Trophoblast cell (in vitro differentiated cells and primary cell): ENCODE measurements around the gene HECW1.

Experiments used
- DNase-seq, 2 donors: peaks; one replicate each; pipeline ENCODE4 v3.0.0-alpha.2; 2016
- H2AFZ ChIP-seq: 2 replicates; pipeline ENCODE4 v1.6.1; 2013; ENCODE audit warnings: low read length, moderate library complexity, mild to moderate bottlenecking; ENCODE audit not compliant: insufficient read depth, poor library complexity
- H2AK5ac ChIP-seq: 2 replicates; pipeline ENCODE4 v1.6.1; 2013; ENCODE audit warnings: mild to moderate bottlenecking, low read length
- H2BK120ac ChIP-seq: 2 replicates; pipeline ENCODE4 v1.6.1; 2013; ENCODE audit warnings: low read length, mild to moderate bottlenecking, moderate library complexity; ENCODE audit not compliant: insufficient read depth, poor library complexity
- H2BK12ac ChIP-seq: 2 replicates; pipeline ENCODE4 v1.6.1; 2013; ENCODE audit warnings: mild to moderate bottlenecking, low read length, moderate library complexity
- H2BK5ac ChIP-seq: 2 replicates; pipeline ENCODE4 v1.6.1; 2013; ENCODE audit warnings: low read length, low read depth, moderate library complexity, mild to moderate bottlenecking; ENCODE audit not compliant: poor library complexity
- H3K14ac ChIP-seq: 2 replicates; pipeline ENCODE4 v1.6.1; 2013; ENCODE audit warnings: mild to moderate bottlenecking, low read length
- H3K18ac ChIP-seq: 2 replicates; pipeline ENCODE4 v1.6.1; 2013; ENCODE audit warnings: mild to moderate bottlenecking, low read length
- H3K23ac ChIP-seq: 2 replicates; pipeline ENCODE4 v1.6.1; 2013; ENCODE audit warnings: low read length
- H3K27ac ChIP-seq: 2 replicates; pipeline ENCODE4 v1.5.1; 2013; ENCODE audit warnings: low read depth, mild to moderate bottlenecking, inconsistent platforms, low read length, moderate library complexity
- H3K27me3 ChIP-seq: 2 replicates; pipeline ENCODE4 v1.6.1; 2013; ENCODE audit warnings: inconsistent platforms, mild to moderate bottlenecking, low read length, moderate library complexity; ENCODE audit not compliant: insufficient read depth
- H3K36me3 ChIP-seq, 2 experiments: 1 replicate in 1 of 2; 2 replicates in 1 of 2; pipeline ENCODE4 v1.6.1; 2013; ENCODE audit warnings: low read length in 2 of 2, mild to moderate bottlenecking in 2 of 2, moderate library complexity in 1 of 2; ENCODE audit not compliant: insufficient read depth in 2 of 2, control insufficient read depth in 1 of 2
- H3K4ac ChIP-seq: 2 replicates; pipeline ENCODE4 v1.6.1; 2013; ENCODE audit warnings: low read depth, mild to moderate bottlenecking, low read length, moderate library complexity
- H3K4me1 ChIP-seq, 2 experiments: 1 replicate in 1 of 2; 2 replicates in 1 of 2; pipeline ENCODE4 v1.6.1; 2013; ENCODE audit warnings: low read length in 2 of 2, mild to moderate bottlenecking in 2 of 2, moderate library complexity in 1 of 2; ENCODE audit not compliant: insufficient read depth in 2 of 2, control insufficient read depth in 1 of 2
- H3K4me2 ChIP-seq: 2 replicates; pipeline ENCODE4 v1.6.1; 2013; ENCODE audit warnings: inconsistent platforms, mild to moderate bottlenecking, low read length, moderate library complexity
- H3K4me3 ChIP-seq: 2 replicates; pipeline ENCODE4 v1.5.1; 2013; ENCODE audit warnings: mild to moderate bottlenecking, low read depth, low read length, inconsistent platforms
- H3K79me1 ChIP-seq: one replicate; pipeline ENCODE4 v1.6.1; 2013; ENCODE audit warnings: low read length
- H3K79me2 ChIP-seq: 2 replicates; pipeline ENCODE4 v1.6.1; 2013; ENCODE audit warnings: low read length, mild to moderate bottlenecking; ENCODE audit not compliant: control insufficient read depth, insufficient read depth, poor library complexity
- H3K9ac ChIP-seq: 2 replicates; pipeline ENCODE4 v1.6.1; 2013; ENCODE audit warnings: mild to moderate bottlenecking, low read length
- H3K9me3 ChIP-seq: 2 replicates; pipeline ENCODE4 v1.6.1; 2013; ENCODE audit warnings: low read depth, mild to moderate bottlenecking, control low read depth, inconsistent platforms, low read length; ENCODE audit not compliant: insufficient read depth
- H4K12ac ChIP-seq: 2 replicates; pipeline ENCODE4 v1.6.1; 2013; ENCODE audit warnings: low read depth, mild to moderate bottlenecking, low read length, moderate library complexity
- H4K8ac ChIP-seq: 2 replicates; pipeline ENCODE4 v1.6.1; 2013; ENCODE audit warnings: low read depth, mild to moderate bottlenecking, low read length, moderate library complexity
- H4K91ac ChIP-seq: one replicate; pipeline ENCODE4 v1.6.1; 2013; ENCODE audit warnings: low read depth, mild to moderate bottlenecking, low read length, moderate library complexity
- WGBS: extraction: QIAGEN DNeasy Blood & Tissue Kit; methylation state at CpG from one replicate; pipeline ENCODE4 v1.1.7; 2013; ENCODE audit warnings: missing lambda C conversion rate; ENCODE audit not compliant: insufficient read length, insufficient coverage; ENCODE audit errors: extremely low coverage; 5-methylcytosine and 5-hydroxymethylcytosine counted together

Gene HECW1

GRCh38 chr7:43377196-43377960, 264.9 kb downstream of the HECW1 start:
- no CpG with 5 or more reads among the region's 4 CpGs for WGBS
- H3K36me3 ChIP-seq: no peaks in the 10 kb centered on the region
- peak overlapping the region; percentile 34 for H3K9ac ChIP-seq
- no peaks in the 10 kb centered on the region for H3K79me2 ChIP-seq
- no peak overlapping the region for H3K4me3 ChIP-seq
- H3K4ac ChIP-seq: no peak overlapping the region
- H3K18ac ChIP-seq: no peak overlapping the region
- H2AFZ ChIP-seq: no peak overlapping the region
- H3K27ac ChIP-seq: no peak overlapping the region
- H4K8ac ChIP-seq: no peak overlapping the region
- no peak overlapping the region for H3K23ac ChIP-seq
- no peaks in the 10 kb centered on the region for H3K9me3 ChIP-seq
- H3K4me1 ChIP-seq: no peaks in the 10 kb centered on the region
- no peaks in the 10 kb centered on the region for H3K79me1 ChIP-seq
- DNase-seq: no peak
- H3K27me3 ChIP-seq: no peaks in the 10 kb centered on the region
- H3K4me2 ChIP-seq: no peak overlapping the region
- H3K14ac ChIP-seq: no peak overlapping the region
- H2BK12ac ChIP-seq: no peak overlapping the region
- H4K12ac ChIP-seq: no peak overlapping the region
- H4K91ac ChIP-seq: no peak overlapping the region
- no peak overlapping the region for H2BK5ac ChIP-seq
- no peak overlapping the region for H2BK120ac ChIP-seq
- no peak overlapping the region for H2AK5ac ChIP-seq

DNA sequence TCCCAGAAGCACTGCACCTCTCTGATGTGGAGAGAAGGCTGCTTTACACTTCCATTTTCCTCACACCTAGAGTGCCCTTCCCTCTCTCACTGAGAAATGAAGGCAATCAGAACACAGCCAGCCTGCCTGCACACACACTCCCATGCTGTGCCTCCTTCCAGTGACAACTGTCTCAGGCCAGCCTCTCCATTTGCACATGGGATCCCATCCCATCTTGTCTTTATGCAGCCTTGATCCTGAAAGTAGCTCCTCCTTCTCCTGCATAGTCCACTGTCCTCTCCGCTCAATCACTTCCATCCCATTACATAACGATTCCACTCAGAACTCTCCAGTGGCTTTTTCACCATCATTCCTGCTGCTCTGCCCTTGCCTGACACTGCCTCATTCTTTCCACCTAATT, 266.8 kb downstream of the HECW1 start:
- no peaks in the 10 kb centered on the region for H3K9me3 ChIP-seq
- H4K91ac ChIP-seq: no peak overlapping the region
- H3K79me2 ChIP-seq: no peaks in the 10 kb centered on the region
- 100% methylated on average over 2 of the region's 2 CpGs for WGBS
- no peak overlapping the region for H3K27ac ChIP-seq
- DNase-seq: no peak
- H2BK120ac ChIP-seq: no peak overlapping the region
- H2BK12ac ChIP-seq: no peak overlapping the region
- H4K12ac ChIP-seq: no peak overlapping the region
- no peak overlapping the region for H3K9ac ChIP-seq
- H3K14ac ChIP-seq: no peak overlapping the region
- no peak overlapping the region for H3K4ac ChIP-seq
- no peak overlapping the region for H2BK5ac ChIP-seq
- H3K36me3 ChIP-seq: no peaks in the 10 kb centered on the region
- H2AK5ac ChIP-seq: no peak overlapping the region
- H3K79me1 ChIP-seq: no peaks in the 10 kb centered on the region
- H3K4me3 ChIP-seq: no peak overlapping the region
- no peaks in the 10 kb centered on the region for H3K4me1 ChIP-seq
- H4K8ac ChIP-seq: no peak overlapping the region
- no peaks in the 10 kb centered on the region for H3K27me3 ChIP-seq
- H3K23ac ChIP-seq: no peak overlapping the region
- no peak overlapping the region for H3K18ac ChIP-seq
- no peak overlapping the region for H2AFZ ChIP-seq
- H3K4me2 ChIP-seq: no peak overlapping the region

DNA sequence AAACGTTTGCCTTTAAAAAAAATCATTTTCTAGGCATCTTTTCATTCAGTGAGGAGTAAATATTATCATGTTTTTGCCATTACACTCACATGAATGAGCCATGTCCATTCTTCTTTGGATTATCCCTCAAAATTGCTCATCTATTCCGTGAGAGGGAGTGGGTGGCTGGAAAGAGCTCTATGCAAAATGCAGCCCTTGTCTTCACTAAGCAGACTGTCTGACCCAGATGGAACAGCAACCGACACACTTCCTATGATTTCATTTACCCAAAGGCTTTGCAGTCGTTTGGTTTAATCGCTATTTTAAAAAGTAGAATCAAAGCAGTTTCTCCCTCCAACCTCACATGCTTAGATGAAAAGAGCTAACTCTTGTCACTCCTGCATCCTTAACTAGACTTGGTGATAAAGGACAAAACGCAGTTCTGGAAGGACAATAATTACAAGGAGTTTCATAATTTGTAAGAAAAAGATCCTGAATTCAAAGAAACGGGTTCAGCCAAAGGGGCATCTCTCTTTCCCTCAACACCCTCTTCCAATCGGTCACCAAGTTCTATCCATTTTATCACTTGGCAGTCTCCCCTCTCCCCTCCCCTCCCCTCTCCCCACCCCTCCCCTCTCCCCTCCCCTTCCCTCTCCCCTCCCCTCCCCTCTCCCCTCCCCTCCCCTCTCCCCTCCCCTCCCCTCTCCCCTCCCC, 272.3 kb downstream of the HECW1 start:
- Histone ChIP-seq H3K14ac (no peak overlapping the region), H3K23ac (no peak overlapping the region), H2BK120ac (no peak overlapping the region), H3K79me2 (no peaks in the 10 kb centered on the region), H3K36me3 (no peaks in the 10 kb centered on the region), H2BK12ac (no peak overlapping the region), H3K4me1 (no peaks in the 10 kb centered on the region), H3K9me3 (peaks cover 3% of the 10 kb centered on the region), H3K27ac (no peak overlapping the region), H3K4ac (no peak overlapping the region), H4K91ac (no peak overlapping the region), H3K79me1 (no peaks in the 10 kb centered on the region), H4K12ac (no peak overlapping the region), H3K4me2 (no peak overlapping the region), H3K9ac (no peak overlapping the region), H2BK5ac (no peak overlapping the region), H3K18ac (no peak overlapping the region), H2AFZ (no peak overlapping the region), H3K27me3 (no peaks in the 10 kb centered on the region), H4K8ac (no peak overlapping the region), H3K4me3 (no peak overlapping the region), H2AK5ac (no peak overlapping the region)
- WGBS: no CpG with 5 or more reads among the region's 8 CpGs
- no peak for DNase-seq

DNA sequence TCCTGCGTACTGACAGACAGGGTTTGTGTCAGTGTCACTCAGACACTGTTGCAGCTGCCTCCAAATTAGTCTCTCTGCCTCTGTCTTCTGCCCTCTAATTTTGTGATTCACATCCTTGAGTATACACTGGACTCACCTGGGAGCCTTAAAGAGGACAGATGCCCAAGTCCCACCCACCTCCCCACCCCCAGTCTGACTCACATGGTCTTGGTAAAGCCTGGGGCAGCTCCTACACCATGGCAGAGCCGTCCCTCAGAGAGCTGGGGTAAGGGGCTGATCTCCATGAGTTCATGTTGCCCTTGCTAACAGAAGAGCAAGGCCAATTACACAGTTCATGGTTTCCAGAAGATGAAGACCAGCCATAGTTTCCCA, 272.8 kb downstream of the HECW1 start:
- H3K79me2 ChIP-seq: no peaks in the 10 kb centered on the region
- no peaks in the 10 kb centered on the region for H3K36me3 ChIP-seq
- H2BK12ac ChIP-seq: no peak overlapping the region
- no peak overlapping the region for H2BK120ac ChIP-seq
- no peak overlapping the region for H3K23ac ChIP-seq
- H3K79me1 ChIP-seq: no peaks in the 10 kb centered on the region
- no CpG with 5 or more reads among the region's 2 CpGs for WGBS
- H3K27ac ChIP-seq: no peak overlapping the region
- no peak overlapping the region for H3K18ac ChIP-seq
- H3K27me3 ChIP-seq: no peaks in the 10 kb centered on the region
- H4K8ac ChIP-seq: no peak overlapping the region
- H4K91ac ChIP-seq: no peak overlapping the region
- no peak for DNase-seq
- no peak overlapping the region for H3K4ac ChIP-seq
- no peak overlapping the region for H2AK5ac ChIP-seq
- H3K4me2 ChIP-seq: no peak overlapping the region
- no peak overlapping the region for H4K12ac ChIP-seq
- no peaks in the 10 kb centered on the region for H3K4me1 ChIP-seq
- no peak overlapping the region for H3K4me3 ChIP-seq
- H2AFZ ChIP-seq: no peak overlapping the region
- H3K9ac ChIP-seq: no peak overlapping the region
- no peak overlapping the region for H3K14ac ChIP-seq
- no peak overlapping the region for H2BK5ac ChIP-seq
- peaks cover 3% of the 10 kb centered on the region for H3K9me3 ChIP-seq
